Prostate gland (tissue), 2 donors: Measurements from ENCODE around the gene CREB3L1. TPM values are rescaled to one million over a fixed set of nuclear protein-coding genes. Genes with fewer than 3 reads are reported as not detected.
A peak's percentile ranks its signal among the peaks of the same experiment; 100 is the strongest.

ENCODE experiments used
- DNase-seq: peaks from one replicate; pipeline ENCODE4 v3.0.0-alpha.2; 2019; ENCODE audit warnings: low spot score
- H3K27ac ChIP-seq, 2 donors: fragments of 200-600 bp; sonication (generic); 2 replicates each; pipeline ENCODE4 v1.5.1; 2017 to 2019
- H3K27me3 ChIP-seq: fragments of 200-600 bp; sonication (generic); replicated peaks from 2 replicates; pipeline ENCODE4 v1.5.1; 2019; ENCODE audit not compliant: insufficient read depth
- H3K36me3 ChIP-seq, 2 donors: fragments of 200-600 bp; sonication (generic); 1 replicate in 1 of 2; 2 replicates in 1 of 2; pipeline versions ENCODE4 v1.5.1 to v1.8.1; 2017 to 2019
- H3K4me1 ChIP-seq: fragments of 200-600 bp; sonication (generic); replicated peaks from 2 replicates; pipeline ENCODE4 v1.5.1; 2019
- H3K4me3 ChIP-seq, 2 donors: fragments of 200-600 bp; sonication (generic); 2 replicates each; pipeline ENCODE4 v1.5.1; 2017 to 2019
- H3K9me3 ChIP-seq: fragments of 200-600 bp; sonication (generic); 2 replicates; pipeline ENCODE4 v1.5.1; 2017
- POLR2A ChIP-seq: fragments of 450-650 bp; IDR thresholded peaks from one replicate; pipeline ENCODE4 v1.6.1; 2016; ENCODE audit warnings: antibody characterized with exemption, mild to moderate bottlenecking
- POLR2AphosphoS5 ChIP-seq: sonication (generic); formaldehyde crosslinking; IDR thresholded peaks from one replicate; pipeline ENCODE4 v1.6.1; 2017; ENCODE audit warnings: antibody characterized with exemption
- WGBS: methylation state at CpG from one replicate; pipeline ENCODE4 v1.1.5; 2018; 5-methylcytosine and 5-hydroxymethylcytosine counted together
- intact Hi-C: fragments of 100-400 bp; cut with DNase I; formaldehyde crosslinking; loops from one replicate; pipeline ENCODE4 v1.14.2; 2022
- total RNA-seq, 2 donors: library from RNA; depleted of rRNA; stranded (reverse); fragments of >200 nt; gene quantifications; one replicate each; pipeline ENCODE4 v1.1.0, GENCODE V29; 2016
- TF ChIP-seq, protein P1 (sequence below), 4 experiments: fragments of 200-600 bp in 2 of 4; fragments of 450-650 bp in 2 of 4; sonication (generic) in 2 of 4; IDR thresholded peaks; 1 replicate in 3 of 4; 2 replicates in 1 of 4; pipeline ENCODE4 v1.5.1; 2016 to 2019; ENCODE audit warnings: antibody characterized with exemption in 4 of 4, mild to moderate bottlenecking in 2 of 4, moderate library complexity in 2 of 4

The CREB3L1 gene
- total RNA-seq, 2 donors from 2014 or later: 41.0 to 47.0 TPM

DNA sequence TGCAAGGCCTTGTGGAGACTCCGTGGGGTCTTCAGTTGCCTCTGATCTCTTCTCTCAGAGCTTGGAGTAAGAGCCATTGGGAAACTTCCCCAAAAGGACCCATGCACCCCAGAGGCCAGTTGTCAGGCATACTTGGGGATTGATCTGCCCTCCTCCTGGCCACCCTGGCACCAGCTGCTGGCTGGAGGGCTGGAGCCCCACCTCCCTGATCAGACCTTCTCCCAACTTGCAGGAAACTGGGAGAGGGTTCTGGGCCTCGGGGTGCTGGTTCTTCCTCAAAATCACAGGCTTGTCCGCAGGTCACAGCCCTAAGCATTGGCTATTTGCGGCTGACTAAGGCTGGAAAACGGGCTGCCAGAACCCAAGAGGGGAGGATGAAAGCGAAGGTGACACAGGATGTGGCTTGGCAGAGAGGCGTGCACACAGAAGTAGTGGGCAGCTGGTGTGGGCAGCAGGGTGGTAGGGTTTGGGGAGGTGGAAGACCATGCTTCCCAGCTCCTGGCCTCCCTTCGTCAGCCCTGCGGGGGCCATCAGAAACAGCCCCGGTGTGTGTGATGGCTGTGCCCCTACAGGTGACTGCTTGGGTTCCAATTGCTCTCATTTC, 68.5 kb downstream of the CREB3L1 start:
- Histone ChIP-seq H3K27me3 (no peaks in the 10 kb centered on the region), H3K9me3 (no peaks in the 10 kb centered on the region), H3K36me3 (no peaks in the 10 kb centered on the region), H3K27ac (peak overlapping the region; percentile 44 to 49), H3K4me1 (peaks cover 2% of the 10 kb centered on the region), H3K4me3 (peak overlapping the region; percentile 8 to 23)
- intact Hi-C loops: loop anchor here (2.0 kb wide), 1 partner anchor 23 kb away; no protein-coding TSS in a partner anchor
- 44% methylated on average over 10 of the region's 10 CpGs for WGBS
- TF ChIP-seq, protein P1, sequence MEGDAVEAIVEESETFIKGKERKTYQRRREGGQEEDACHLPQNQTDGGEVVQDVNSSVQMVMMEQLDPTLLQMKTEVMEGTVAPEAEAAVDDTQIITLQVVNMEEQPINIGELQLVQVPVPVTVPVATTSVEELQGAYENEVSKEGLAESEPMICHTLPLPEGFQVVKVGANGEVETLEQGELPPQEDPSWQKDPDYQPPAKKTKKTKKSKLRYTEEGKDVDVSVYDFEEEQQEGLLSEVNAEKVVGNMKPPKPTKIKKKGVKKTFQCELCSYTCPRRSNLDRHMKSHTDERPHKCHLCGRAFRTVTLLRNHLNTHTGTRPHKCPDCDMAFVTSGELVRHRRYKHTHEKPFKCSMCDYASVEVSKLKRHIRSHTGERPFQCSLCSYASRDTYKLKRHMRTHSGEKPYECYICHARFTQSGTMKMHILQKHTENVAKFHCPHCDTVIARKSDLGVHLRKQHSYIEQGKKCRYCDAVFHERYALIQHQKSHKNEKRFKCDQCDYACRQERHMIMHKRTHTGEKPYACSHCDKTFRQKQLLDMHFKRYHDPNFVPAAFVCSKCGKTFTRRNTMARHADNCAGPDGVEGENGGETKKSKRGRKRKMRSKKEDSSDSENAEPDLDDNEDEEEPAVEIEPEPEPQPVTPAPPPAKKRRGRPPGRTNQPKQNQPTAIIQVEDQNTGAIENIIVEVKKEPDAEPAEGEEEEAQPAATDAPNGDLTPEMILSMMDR (IDR thresholded peaks at IDR 0.05): no peak
- TF ChIP-seq POLR2AphosphoS5 (no peak), POLR2A (no peak)
- no peak for DNase-seq

DNA sequence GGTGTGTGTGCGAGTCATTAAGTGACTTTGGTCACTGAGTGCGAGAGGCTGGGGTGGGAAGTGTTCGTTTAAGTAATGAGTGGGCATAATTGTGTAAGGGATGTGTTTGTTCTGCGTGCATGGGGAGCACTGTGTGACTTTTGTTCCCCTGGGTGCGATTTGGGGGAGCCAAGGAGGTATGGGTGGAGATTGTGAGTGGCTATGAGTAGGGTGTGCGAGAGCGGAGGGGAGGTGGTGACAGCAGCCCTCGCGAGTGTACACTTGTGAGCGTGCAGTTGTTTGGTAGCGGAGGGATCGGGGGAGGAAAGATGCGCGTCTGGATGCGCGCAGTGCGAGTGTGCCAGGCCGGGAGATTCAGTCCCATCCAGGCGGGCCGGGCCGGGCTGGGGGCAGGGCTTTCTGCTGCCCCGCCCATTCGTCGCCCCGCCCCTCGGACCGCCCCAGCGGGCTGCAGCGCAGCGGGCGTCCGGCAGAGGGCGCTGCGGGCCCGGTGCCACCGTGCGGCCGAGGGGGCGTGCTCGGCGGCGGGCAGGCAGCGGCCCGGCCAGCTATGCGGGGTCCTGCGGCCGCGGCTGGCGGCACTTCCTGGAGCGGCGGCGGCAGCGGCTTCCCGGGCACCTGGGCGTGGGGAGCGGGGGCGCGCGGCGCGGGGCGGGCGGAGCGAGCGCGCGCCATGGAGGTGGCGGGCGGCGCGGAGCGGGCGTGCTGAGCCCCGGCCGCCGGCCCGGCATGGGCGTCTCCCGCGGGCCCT, 69.6 kb downstream of the CREB3L1 start, which contains the start of gene DGKZ:
Gene DGKZ (plus strand): TSS at position 578 of the 751 bp plus-strand sequence. CDS start 197 bp downstream, outside the sequence.
- no peaks in the 10 kb centered on the region for H3K27me3 ChIP-seq
- no peaks in the 10 kb centered on the region for H3K9me3 ChIP-seq
- H3K36me3 ChIP-seq: no peaks in the 10 kb centered on the region
- DNase-seq: peak; percentile 87
- intact Hi-C loops: loop anchor here (2.0 kb wide), 1 partner anchor 22 kb away; no protein-coding TSS in a partner anchor
- H3K27ac ChIP-seq: peak within 1 kb of the TSS; percentile 43 to 44
- peak within 1 kb of the TSS; percentile 71 for H3K4me3 ChIP-seq
- 4% methylated on average over 54 of the region's 80 CpGs for WGBS
- TF ChIP-seq, protein P1 (IDR thresholded peaks at IDR 0.05): peak; percentile 69 to 100 (median 93)
- TF ChIP-seq POLR2A (peak; percentile 67), POLR2AphosphoS5 (peak; percentile 50)
- peaks cover 13% of the 10 kb centered on the region for H3K4me1 ChIP-seq

DNA sequence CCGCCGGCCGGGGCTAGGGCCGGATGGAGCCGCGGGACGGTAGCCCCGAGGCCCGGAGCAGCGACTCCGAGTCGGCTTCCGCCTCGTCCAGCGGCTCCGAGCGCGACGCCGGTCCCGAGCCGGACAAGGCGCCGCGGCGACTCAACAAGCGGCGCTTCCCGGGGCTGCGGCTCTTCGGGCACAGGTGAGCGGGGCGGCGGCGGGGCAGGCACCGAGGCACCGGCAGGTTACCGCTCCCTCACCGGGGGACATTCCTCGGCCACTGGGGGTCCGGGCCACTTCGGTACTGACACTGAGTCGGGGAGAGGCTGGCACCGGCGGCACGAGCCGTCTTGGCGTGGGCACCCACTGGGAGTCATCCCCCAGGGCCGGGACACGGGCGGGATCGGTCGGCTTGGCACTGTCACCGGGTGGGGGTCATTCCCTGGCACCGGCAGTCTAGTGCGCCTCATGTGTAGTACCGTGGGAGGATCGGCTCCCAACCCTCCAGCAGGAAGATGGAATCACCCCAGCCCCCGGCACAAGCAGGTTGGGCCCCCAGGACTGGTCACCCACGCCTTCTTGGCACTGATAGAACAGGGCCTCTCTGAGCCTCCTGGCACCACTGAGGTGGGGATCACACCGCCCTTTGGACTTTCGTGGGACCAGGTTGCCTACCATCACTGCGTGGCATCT, 70.3 kb downstream of the CREB3L1 start:
- TF ChIP-seq, protein P1 (IDR thresholded peaks at IDR 0.05): no peak
- TF ChIP-seq POLR2AphosphoS5 (no peak), POLR2A (peak; percentile 29)
- Histone ChIP-seq H3K27me3 (no peaks in the 10 kb centered on the region), H3K4me3 (peak overlapping the region; percentile 71), H3K4me1 (peaks cover 13% of the 10 kb centered on the region), H3K9me3 (no peaks in the 10 kb centered on the region), H3K36me3 (no peaks in the 10 kb centered on the region), H3K27ac (peak overlapping the region; percentile 33 to 43)
- intact Hi-C loops: loop anchor here (2.0 kb wide), 1 partner anchor 21 kb away; no protein-coding TSS in a partner anchor
- WGBS: 28% methylated on average over 39 of the region's 63 CpGs
- no peak for DNase-seq

DNA sequence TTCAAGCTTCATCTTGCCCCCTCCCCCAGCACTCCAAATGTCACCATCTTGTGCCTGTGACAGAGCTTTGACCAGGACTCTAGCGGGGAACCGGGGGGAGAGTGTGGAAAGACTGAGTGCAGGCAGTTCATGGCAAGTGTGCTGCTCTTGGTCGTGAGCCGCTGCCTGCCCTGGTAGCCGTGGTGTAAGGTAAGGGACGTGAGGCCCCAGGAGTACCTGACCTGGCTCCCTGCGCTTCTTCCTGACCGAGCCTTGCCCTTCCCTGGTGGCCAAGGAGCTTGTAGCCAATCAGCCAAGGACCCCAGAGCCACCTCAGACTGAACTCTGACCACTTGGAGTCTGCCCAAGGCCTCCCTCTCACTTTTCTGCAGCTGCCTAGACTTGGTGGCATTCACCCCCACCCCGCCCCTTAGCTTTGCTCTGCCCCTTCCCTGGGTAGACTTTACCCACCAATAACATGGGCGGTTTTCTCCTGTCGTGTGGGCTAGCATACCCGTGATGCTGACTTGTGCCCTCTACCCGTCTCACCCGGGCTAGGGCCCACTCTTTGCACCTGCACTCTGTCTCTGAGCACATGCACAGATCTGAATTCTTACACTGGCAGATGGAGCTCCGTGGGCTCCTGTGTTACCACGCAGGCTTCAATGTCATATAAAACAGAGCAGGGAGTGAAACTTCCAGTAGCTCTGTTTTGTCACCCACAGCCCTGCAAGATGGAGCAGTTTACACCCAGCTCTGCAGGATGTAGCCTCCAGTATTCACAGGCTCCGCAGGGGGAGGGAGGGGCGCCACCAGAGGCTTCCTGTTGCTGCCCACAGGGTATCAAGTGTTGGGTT, 71.3 kb downstream of the CREB3L1 start:
- H3K4me3 ChIP-seq: peak overlapping the region; percentile 71
- intact Hi-C loops: no loop called here
- H3K9me3 ChIP-seq: no peaks in the 10 kb centered on the region
- H3K36me3 ChIP-seq: no peaks in the 10 kb centered on the region
- WGBS: 64% methylated on average over 18 of the region's 18 CpGs
- H3K27me3 ChIP-seq: no peaks in the 10 kb centered on the region
- H3K27ac ChIP-seq: no peak overlapping the region
- no peak for DNase-seq
- TF ChIP-seq, protein P1 (IDR thresholded peaks at IDR 0.05): no peak
- TF ChIP-seq POLR2A (no peak), POLR2AphosphoS5 (no peak)
- peaks cover 13% of the 10 kb centered on the region for H3K4me1 ChIP-seq
